GM23248 (cell line): ENCODE measurements around the gene SLC29A1. TPM values are rescaled to one million over a fixed set of nuclear protein-coding genes. Genes with fewer than 3 reads are reported as not detected.
A peak's percentile ranks its signal among the peaks of the same experiment; 100 is the strongest.

Experiments used
- DNase-seq: peaks from one replicate; pipeline ENCODE4 v3.0.0-alpha.2; 2015
- H2AFZ ChIP-seq: fragments of 200-600 bp; sonication (generic); 2 replicates; pipeline ENCODE4 v1.6.1; 2016; ENCODE audit warnings: antibody characterized with exemption
- H3F3A ChIP-seq: fragments of 200-600 bp; sonication (generic); 2 replicates; pipeline ENCODE4 v1.6.1; 2016; ENCODE audit warnings: mild to moderate bottlenecking, antibody characterized with exemption, mixed run types; ENCODE audit not compliant: insufficient read depth
- H3K27ac ChIP-seq: fragments of 200-600 bp; sonication (generic); 2 replicates; pipeline ENCODE4 v1.5.1; 2016; ENCODE audit warnings: mild to moderate bottlenecking
- H3K27me3 ChIP-seq: fragments of 200-600 bp; sonication (generic); replicated peaks from 2 replicates; pipeline ENCODE4 v1.6.1; 2016; ENCODE audit warnings: mild to moderate bottlenecking; ENCODE audit not compliant: insufficient read depth
- H3K36me3 ChIP-seq: fragments of 200-600 bp; sonication (generic); 2 replicates; pipeline ENCODE4 v1.6.1; 2016; ENCODE audit warnings: low read depth, mild to moderate bottlenecking
- H3K4me1 ChIP-seq: fragments of 200-600 bp; sonication (generic); 2 replicates; pipeline ENCODE4 v1.6.1; 2016; ENCODE audit warnings: mild to moderate bottlenecking; ENCODE audit not compliant: insufficient read depth
- H3K4me2 ChIP-seq: fragments of 200-600 bp; sonication (generic); one replicate; pipeline ENCODE4 v1.6.1; 2016; ENCODE audit warnings: mild to moderate bottlenecking; ENCODE audit not compliant: unreplicated experiment
- H3K4me3 ChIP-seq: fragments of 200-600 bp; sonication (generic); 2 replicates; pipeline ENCODE4 v1.5.1; 2016; ENCODE audit warnings: mild to moderate bottlenecking
- H3K79me2 ChIP-seq: fragments of 200-600 bp; sonication (generic); 2 replicates; pipeline ENCODE4 v1.6.1; 2016; ENCODE audit warnings: mild to moderate bottlenecking; ENCODE audit not compliant: insufficient read depth
- H3K9ac ChIP-seq: fragments of 200-600 bp; sonication (generic); 2 replicates; pipeline ENCODE4 v1.6.1; 2016; ENCODE audit warnings: mild to moderate bottlenecking
- H3K9me2 ChIP-seq: fragments of 200-600 bp; sonication (generic); 2 replicates; pipeline ENCODE4 v1.6.1; 2016; ENCODE audit warnings: mixed run types, mild to moderate bottlenecking, moderate library complexity; ENCODE audit not compliant: insufficient read depth
- H3K9me3 ChIP-seq: fragments of 200-600 bp; sonication (generic); one replicate; pipeline ENCODE4 v1.6.1; 2017; ENCODE audit warnings: low read depth
- H4K20me1 ChIP-seq: fragments of 200-600 bp; sonication (generic); 2 replicates; pipeline ENCODE4 v1.6.0; 2016; ENCODE audit not compliant: insufficient read depth
- EZH2 ChIP-seq: fragments of 200-600 bp; sonication (generic); IDR thresholded peaks from 2 replicates; pipeline ENCODE4 v1.6.1; 2018; ENCODE audit warnings: antibody characterized with exemption, mild to moderate bottlenecking; ENCODE audit not compliant: insufficient read depth, poor library complexity, severe bottlenecking
- EZH2phosphoT487 ChIP-seq: fragments of 200-600 bp; sonication (generic); IDR thresholded peaks from 2 replicates; pipeline ENCODE4 v1.6.1; 2018; ENCODE audit warnings: antibody characterized with exemption, moderate library complexity, mild to moderate bottlenecking, low read depth; ENCODE audit not compliant: insufficient read depth
- WGBS, 2 experiments: methylation state at CpG; one replicate each; pipeline ENCODE4 v1.1.6; 2015 to 2017; ENCODE audit warnings: low lambda C conversion rate in 2 of 2, low coverage in 1 of 2; ENCODE audit errors: missing lambda C conversion rate in 2 of 2; 5-methylcytosine and 5-hydroxymethylcytosine counted together
- in situ Hi-C: fragments of 300-500 bp; cut with MboI; formaldehyde crosslinking; loops from 2 replicates; pipeline ENCODE4 v1.15.0; 2020
- polyA plus RNA-seq: library from polyadenylated mRNA; unstranded; fragments of >200 nt; fragmentation: Nextera tagmentation; extraction: Ambion mirVana; gene quantifications from 2 replicates; pipeline ENCODE4 v1.2.1, GENCODE V29; 2016
- total RNA-seq: library from RNA; depleted of rRNA; stranded (reverse); fragments of >200 nt; shearing (Covaris generic); gene quantifications from 2 replicates; pipeline ENCODE4 v1.2.3, GENCODE V29; 2014

Gene SLC29A1
- total and polyA plus RNA-seq, 2 experiments from 2014 or later = 12.2 to 18.4 TPM

DNA sequence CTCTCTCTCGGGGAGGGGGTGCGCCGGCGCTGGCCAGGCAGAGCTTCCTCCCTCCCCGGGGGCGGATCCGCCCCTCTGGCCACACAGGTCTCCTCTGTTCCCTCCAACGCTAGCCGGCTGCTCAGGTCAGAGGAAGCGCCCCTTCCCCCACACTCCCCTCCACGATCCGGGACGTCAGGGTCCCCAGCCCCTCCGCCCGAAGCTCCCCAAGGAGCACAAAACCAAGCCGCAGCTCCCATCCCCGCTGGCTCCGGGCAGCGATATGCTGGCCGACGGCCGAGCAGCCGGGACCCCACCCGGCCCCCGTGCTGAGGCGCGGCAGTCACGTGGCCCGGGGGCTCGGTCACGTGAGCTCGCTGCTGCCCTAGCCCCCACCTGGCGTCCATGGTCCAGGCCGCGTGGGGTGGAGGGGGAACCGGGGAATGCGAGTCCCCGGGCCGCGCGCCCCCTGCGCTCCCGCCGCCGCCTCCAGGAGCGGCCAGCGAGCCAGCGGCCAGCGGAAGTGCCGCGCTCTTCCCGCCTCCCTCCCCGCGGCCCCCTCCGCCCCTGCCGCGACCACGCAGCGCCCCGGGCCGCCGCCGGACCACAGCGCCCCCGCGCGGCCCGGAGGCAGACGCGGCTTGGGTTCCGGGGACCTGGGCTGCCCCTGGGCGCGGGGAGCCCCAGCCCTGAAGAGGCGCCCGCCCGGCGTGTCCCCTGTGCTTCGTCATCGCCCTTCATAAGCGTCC is 33.8 kb downstream of the SLC29A1 start, which contains the start of gene SLC35B2:
TSS of gene SLC35B2 (minus strand) at position 504 of the 728 bp plus-strand sequence. CDS start at position 386, 118 bp downstream.
- Histone ChIP-seq H3K4me2 (peak within 1 kb of the TSS; percentile 97), H3F3A (peaks cover 48% of the 10 kb centered on the region), H3K4me3 (peak within 1 kb of the TSS; percentile 100), H3K27ac (peak within 1 kb of the TSS; percentile 65), H4K20me1 (peaks cover 2% of the 10 kb centered on the region; the same call in 1 of the 2 replicates), H3K9ac (peak within 1 kb of the TSS; percentile 94), H3K36me3 (peaks cover 22% of the 10 kb centered on the region), H3K9me3 (no peaks in the 10 kb centered on the region), H3K79me2 (peaks cover 46% of the 10 kb centered on the region), H3K9me2 (no peaks in the 10 kb centered on the region), H2AFZ (peak within 1 kb of the TSS; percentile 95), H3K4me1 (peaks cover 10% of the 10 kb centered on the region; the same call in 1 of the 2 replicates), H3K27me3 (no peaks in the 10 kb centered on the region)
- peak; percentile 84 for DNase-seq
- 1 to 2% methylated on average over 26 to 76 of the region's 80 CpGs for WGBS, 2 experiments
- in situ Hi-C loops = no loop called here
- TF ChIP-seq EZH2 (no peak), EZH2phosphoT487 (no peak)

DNA sequence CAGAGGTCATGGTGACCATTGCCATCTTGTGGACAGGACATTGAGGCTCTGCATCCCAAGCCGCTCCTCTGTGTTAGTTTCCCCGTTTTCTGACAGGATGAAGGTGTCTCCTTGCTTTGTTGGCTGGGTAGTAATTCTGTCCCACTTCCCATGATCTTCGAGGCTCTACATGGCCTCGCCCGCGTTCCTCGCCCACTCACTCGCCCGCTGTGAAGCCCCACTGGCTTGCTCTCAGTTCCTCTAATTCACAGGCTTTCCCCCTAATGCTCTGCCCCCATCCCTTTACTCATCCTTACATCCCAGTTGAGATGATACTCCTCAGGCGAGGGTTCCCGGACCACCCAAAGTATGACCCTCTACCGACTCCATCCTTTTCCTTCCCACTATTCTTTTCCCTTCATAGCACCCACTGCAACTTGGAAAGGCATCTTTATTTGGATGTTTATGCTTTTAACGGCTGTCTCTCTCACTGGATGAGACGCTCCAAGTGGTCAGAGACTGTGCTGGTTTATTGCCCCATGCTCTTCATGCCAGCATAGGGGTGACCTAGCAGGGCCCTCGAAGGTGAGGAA is 34.4 kb downstream of the SLC29A1 start:
- Histone ChIP-seq H3K27me3 (no peaks in the 10 kb centered on the region), H2AFZ (peak overlapping the region; percentile 95), H4K20me1 (no peaks in the 10 kb centered on the region), H3F3A (peaks cover 42% of the 10 kb centered on the region), H3K4me1 (peaks cover 10% of the 10 kb centered on the region; the same call in 1 of the 2 replicates), H3K36me3 (peaks cover 16% of the 10 kb centered on the region), H3K27ac (peak overlapping the region; percentile 33), H3K9me2 (no peaks in the 10 kb centered on the region), H3K4me2 (peak overlapping the region; percentile 70), H3K9me3 (no peaks in the 10 kb centered on the region), H3K9ac (peak overlapping the region; percentile 94), H3K79me2 (peaks cover 44% of the 10 kb centered on the region), H3K4me3 (peak overlapping the region; percentile 100)
- WGBS, 2 experiments = 25 to 28% methylated on average over 15 of the region's 15 CpGs
- DNase-seq = no peak
- in situ Hi-C loops = no loop called here
- TF ChIP-seq EZH2phosphoT487 (no peak), EZH2 (no peak)

DNA sequence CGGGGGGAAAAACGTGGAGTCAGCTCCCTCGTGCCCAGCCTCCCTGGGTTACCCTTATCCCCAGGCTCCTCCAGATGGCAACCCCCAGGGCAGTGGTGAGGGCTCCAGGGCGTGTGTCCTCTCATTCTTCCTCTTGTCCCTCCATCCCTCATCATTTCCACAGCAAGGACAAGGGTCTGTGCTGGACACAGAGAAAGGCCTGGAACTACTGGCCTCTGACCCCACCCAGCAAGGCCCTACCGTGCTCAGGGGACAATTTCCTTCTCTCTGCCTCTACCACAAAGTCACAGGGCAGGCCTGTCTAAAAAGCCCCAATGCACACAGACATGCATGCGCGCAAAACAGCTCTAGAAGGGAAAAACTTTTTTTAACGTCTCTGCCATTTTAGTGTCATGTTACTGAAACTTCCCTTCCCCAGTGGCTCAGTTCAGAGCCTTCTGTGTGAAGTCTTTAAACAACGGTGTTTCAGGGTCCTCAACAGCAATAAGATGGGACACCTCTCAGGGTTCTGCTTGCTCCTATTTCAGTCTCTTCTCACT is 35.0 kb downstream of the SLC29A1 start:
- peaks cover 37% of the 10 kb centered on the region for H3F3A ChIP-seq
- no peak overlapping the region for H3K4me3 ChIP-seq
- peaks cover 16% of the 10 kb centered on the region for H3K4me1 ChIP-seq
- no peak overlapping the region for H3K4me2 ChIP-seq
- in situ Hi-C loops = no loop called here
- peaks cover 44% of the 10 kb centered on the region for H3K79me2 ChIP-seq
- 89 to 92% methylated on average over 9 of the region's 9 CpGs for WGBS, 2 experiments
- H3K27ac ChIP-seq = no peak overlapping the region
- H3K9ac ChIP-seq = no peak overlapping the region
- H2AFZ ChIP-seq = peak overlapping the region; percentile 95; the same call in 1 of the 2 replicates
- H3K9me2 ChIP-seq = no peaks in the 10 kb centered on the region
- H3K9me3 ChIP-seq = no peaks in the 10 kb centered on the region
- TF ChIP-seq EZH2 = no peak
- no peak for TF ChIP-seq EZH2phosphoT487
- H4K20me1 ChIP-seq = no peaks in the 10 kb centered on the region
- DNase-seq = no peak
- H3K27me3 ChIP-seq = no peaks in the 10 kb centered on the region
- H3K36me3 ChIP-seq = peaks cover 10% of the 10 kb centered on the region

DNA sequence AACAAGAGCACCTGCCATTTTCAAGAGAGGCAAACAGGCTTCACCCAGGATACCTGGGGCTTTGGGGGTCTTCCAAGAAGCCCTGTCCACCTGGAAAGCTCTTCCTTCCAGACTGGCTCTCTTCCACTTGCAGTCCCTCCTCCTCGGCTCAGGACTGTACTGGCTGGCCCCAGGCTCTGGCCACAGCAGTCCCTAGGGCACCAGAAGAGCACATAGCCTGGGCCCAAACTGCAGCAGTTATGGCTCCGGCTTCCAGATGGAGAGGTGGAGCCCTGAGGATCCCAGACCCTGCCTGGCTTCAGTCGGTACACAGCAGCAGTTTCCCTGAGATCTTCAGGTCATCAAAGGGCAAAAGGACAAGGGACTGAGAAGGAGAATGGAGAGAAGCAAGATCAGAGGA is 35.5 kb downstream of the SLC29A1 start:
- no peaks in the 10 kb centered on the region for H3K9me2 ChIP-seq
- no peak overlapping the region for H3K4me2 ChIP-seq
- no peak overlapping the region for H3K27ac ChIP-seq
- in situ Hi-C loops = no loop called here
- peaks cover 44% of the 10 kb centered on the region for H3K79me2 ChIP-seq
- H3K4me3 ChIP-seq = no peak overlapping the region
- H3K9me3 ChIP-seq = no peaks in the 10 kb centered on the region
- peaks cover 21% of the 10 kb centered on the region for H3K4me1 ChIP-seq
- H4K20me1 ChIP-seq = no peaks in the 10 kb centered on the region
- TF ChIP-seq EZH2 (no peak), EZH2phosphoT487 (no peak)
- WGBS, 2 experiments = 72% methylated on average over 3 of the region's 3 CpGs
- peaks cover 32% of the 10 kb centered on the region for H3F3A ChIP-seq
- DNase-seq = no peak
- peaks cover 5% of the 10 kb centered on the region; the same call in 1 of the 2 replicates for H3K36me3 ChIP-seq
- H2AFZ ChIP-seq = no peak overlapping the region
- no peaks in the 10 kb centered on the region for H3K27me3 ChIP-seq
- no peak overlapping the region for H3K9ac ChIP-seq
